GM12874 (cell line): ENCODE results near the gene TSR2.

Experiments used
- TF ChIP-seq, protein P1 (sequence below): IDR thresholded peaks from 2 replicates; pipeline ENCODE4 v1.5.1; 2011; ENCODE audit warnings: low read depth, mild to moderate bottlenecking, control low read depth, low read length, moderate library complexity; ENCODE audit not compliant: insufficient read depth

Gene TSR2

GRCh38 chrX:54419559-54420302 is 20.5 kb upstream of the TSR2 start:
- TF ChIP-seq, protein P1, sequence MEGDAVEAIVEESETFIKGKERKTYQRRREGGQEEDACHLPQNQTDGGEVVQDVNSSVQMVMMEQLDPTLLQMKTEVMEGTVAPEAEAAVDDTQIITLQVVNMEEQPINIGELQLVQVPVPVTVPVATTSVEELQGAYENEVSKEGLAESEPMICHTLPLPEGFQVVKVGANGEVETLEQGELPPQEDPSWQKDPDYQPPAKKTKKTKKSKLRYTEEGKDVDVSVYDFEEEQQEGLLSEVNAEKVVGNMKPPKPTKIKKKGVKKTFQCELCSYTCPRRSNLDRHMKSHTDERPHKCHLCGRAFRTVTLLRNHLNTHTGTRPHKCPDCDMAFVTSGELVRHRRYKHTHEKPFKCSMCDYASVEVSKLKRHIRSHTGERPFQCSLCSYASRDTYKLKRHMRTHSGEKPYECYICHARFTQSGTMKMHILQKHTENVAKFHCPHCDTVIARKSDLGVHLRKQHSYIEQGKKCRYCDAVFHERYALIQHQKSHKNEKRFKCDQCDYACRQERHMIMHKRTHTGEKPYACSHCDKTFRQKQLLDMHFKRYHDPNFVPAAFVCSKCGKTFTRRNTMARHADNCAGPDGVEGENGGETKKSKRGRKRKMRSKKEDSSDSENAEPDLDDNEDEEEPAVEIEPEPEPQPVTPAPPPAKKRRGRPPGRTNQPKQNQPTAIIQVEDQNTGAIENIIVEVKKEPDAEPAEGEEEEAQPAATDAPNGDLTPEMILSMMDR = no peak

- TF ChIP-seq, protein P1 = no peak
These were observed 18.0 kb upstream of the TSR2 start for GRCh38 chrX:54422168-54422567.

GRCh38 chrX:54423161-54423888 is 16.9 kb upstream of the TSR2 start:
- TF ChIP-seq, protein P1 = no peak

- TF ChIP-seq, protein P1 = no peak
These were observed 12.3 kb upstream of the TSR2 start for GRCh38 chrX:54427837-54428424.

DNA sequence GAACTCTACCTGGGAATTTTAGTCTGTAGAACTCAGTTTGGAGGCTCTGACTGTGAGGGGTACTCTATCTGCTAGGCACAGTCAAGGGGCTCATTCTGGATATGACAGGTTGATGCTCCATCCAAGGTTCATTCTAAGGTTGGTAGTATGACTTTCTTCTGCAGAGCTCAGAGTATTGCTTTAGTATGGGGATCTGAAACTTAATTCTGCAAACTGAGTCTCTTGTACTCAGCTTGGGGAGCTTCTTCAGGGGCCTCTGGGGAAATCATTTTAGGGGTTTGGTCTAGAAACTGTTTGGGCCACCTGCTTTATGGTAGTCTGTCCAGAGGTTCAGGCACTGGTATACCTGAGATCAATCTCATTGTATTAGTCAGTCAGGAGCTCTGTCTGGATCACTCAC is 9.7 kb upstream of the TSR2 start:
- TF ChIP-seq, protein P1 = no peak

- TF ChIP-seq, protein P1 = no peak
These were observed 5.1 kb upstream of the TSR2 start for GRCh38 chrX:54435121-54435520.

- TF ChIP-seq, protein P1 = no peak
These were observed 2.6 kb downstream of the TSR2 start for GRCh38 chrX:54442790-54443189.
